GM18519 (cell line): ENCODE data around the gene ESPNL.

Experiments
- ATAC-seq: cut with Tn5 transposase; IDR thresholded peaks from one replicate; pipeline ENCODE4 v1.9.1; 2021; ENCODE audit warnings: mild to moderate bottlenecking, moderate library complexity; ENCODE audit not compliant: unreplicated experiment, low FRiP score

The ESPNL gene

GRCh38 chr2:238069877-238070276 lies 30.3 kb upstream of the ESPNL start:
- no peak for ATAC-seq

DNA sequence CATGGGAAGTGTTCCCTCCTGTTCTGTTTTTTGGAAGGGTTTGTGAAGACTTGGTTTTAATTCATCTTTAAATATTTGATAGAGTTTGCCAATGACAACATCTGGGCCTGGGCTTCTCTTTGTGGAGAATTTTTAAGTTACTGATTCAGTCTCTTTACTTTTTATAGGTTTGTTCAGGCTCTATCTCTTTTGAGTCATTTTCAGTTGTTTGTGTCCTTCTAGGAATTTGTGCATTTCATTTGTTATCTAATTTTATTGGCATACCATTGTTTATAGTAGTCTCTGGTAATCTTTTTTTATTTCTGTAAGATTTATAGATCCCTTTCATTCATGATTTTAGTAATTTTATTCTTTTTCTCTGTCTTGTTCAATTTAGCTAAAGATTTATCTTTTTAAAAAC lies 24.7 kb upstream of the ESPNL start:
- no peak for ATAC-seq

DNA sequence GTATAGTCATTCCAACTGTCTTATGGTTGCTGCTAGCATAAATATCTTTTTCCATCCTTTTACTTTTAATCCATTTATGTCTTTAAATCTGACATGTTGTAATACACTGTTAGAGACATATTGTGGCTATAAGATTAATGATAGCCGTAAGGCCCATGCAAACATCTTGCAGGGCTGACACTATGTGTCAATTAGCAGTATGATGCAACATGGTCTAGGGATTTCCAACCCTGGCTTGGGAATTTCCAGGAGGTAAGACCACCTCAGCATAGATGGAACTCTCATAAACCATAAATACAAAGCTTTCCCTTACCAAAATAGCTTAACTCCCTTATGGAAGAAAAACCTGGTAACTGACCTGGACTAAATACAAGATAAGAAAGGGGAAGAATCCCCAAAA lies 22.8 kb upstream of the ESPNL start:
- ATAC-seq: no peak

DNA sequence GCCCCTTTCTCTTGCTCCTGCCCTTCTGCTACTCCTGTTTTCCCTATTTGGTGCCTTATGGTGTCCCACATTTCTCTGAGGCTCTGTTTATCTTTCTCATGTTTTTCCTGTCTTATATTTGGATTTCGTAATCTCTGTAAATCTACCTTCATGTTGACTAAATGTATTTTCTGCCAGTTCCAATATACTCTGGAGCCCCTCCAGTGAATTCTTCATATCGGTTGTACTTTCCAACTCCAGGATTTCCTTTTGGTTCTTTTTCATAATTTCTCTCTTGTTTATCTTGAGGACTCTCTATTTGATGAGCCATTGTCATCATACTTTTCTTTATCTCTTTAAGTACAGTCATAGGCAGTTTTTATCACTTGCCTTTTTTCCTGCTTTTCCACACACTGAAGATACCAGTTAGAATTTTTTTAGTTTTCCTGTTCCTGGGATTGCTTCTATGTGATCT lies 20.2 kb upstream of the ESPNL start:
- ATAC-seq: no peak

DNA sequence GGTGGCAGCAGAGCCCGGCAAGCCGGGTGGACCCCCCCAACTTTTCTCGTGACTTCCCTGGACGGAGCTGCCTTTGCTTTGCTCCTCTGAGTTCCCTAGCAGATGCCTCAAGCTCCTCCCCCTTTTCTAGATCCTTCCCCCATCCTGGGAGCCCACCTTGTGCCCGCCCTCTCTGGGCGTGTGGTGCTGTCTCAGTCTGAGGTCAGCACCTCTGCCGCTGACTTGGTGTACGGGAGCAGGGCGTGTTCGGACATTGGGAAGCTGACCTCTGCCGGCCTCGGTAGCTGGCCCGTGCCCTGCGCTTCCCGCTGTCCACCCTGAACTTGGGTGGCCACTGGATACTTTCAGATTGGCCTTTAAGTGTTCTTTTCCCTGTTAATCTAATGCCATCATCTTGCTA lies 19.6 kb upstream of the ESPNL start:
- ATAC-seq: no peak

DNA sequence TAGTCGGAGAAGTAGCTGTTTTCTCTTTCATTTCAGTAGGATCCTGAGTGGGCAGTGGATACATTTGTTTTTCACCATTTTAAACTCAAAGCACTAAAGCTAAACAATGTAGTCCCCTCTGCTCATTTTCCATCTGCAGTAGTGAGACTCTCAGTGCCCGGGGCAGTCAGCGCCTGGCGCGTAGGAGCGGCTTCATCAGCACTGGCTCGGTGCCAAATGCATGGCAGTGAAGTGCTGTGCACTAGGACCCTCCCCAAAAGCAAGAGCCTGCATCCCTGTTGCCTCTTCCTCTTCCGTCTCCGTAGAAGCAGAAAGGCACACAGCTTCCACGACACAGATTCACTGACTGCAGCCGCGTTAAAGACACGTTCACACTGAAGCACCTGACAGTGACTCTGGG lies 19.0 kb upstream of the ESPNL start:
- no peak for ATAC-seq

- ATAC-seq: no peak
These were observed 18.6 kb upstream of the ESPNL start for GRCh38 chr2:238081561-238081960.

DNA sequence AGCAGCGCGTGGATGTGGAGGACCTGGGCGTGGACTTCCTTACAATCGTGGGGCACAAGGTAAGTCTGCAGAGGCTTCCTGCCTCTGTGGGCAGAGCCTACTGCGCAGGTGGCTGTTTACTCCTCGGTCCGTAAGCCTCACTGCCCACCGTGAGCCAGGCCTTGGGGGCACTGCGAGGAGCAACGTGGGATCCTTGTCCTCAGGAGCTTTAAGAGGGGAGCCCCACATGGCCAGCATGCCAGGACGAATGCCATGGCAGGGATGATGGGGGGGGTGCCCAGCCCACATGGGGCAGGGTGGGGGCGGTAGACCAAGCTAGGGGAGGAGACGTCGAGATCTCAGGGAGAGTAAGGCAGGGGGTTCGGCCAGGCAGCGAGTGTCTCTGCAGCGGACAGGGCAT lies 18.0 kb upstream of the ESPNL start:
- ATAC-seq: no peak

- no peak for ATAC-seq
These were observed 17.3 kb upstream of the ESPNL start for GRCh38 chr2:238082827-238083226.

GRCh38 chr2:238083919-238084318 lies 16.2 kb upstream of the ESPNL start:
- no peak for ATAC-seq

GRCh38 chr2:238084761-238085160 lies 15.4 kb upstream of the ESPNL start:
- ATAC-seq: no peak

GRCh38 chr2:238085899-238086298 lies 14.2 kb upstream of the ESPNL start:
- ATAC-seq: no peak

- no peak for ATAC-seq
These were observed 12.9 kb upstream of the ESPNL start for GRCh38 chr2:238087211-238087610.

DNA sequence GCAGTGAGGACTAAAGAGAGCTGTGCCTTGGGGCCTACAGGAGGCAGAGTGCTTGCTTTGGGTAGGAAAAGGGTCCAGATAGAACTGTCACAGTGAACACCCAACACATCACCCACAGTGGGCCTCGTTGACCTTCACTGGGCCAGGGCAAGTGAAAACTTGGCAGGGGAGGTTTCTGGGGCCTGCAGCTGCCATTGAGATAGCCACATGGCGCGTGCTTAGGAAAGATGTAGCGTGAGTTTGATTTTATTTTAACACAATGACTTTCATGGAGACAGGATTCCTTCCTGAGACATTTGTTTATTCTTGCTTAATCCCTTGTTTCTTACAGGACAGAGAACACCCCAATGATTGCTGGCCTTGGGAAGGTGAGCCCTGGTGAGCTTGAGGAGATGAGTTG lies 9.3 kb upstream of the ESPNL start:
- ATAC-seq: no peak

- no peak for ATAC-seq
These were observed 8.6 kb upstream of the ESPNL start for GRCh38 chr2:238091436-238092060.

GRCh38 chr2:238092486-238093035 lies 7.6 kb upstream of the ESPNL start:
- no peak for ATAC-seq

- no peak for ATAC-seq
These were observed 6.7 kb upstream of the ESPNL start for GRCh38 chr2:238093181-238094140.

GRCh38 chr2:238094438-238095022 lies 5.6 kb upstream of the ESPNL start:
- no peak for ATAC-seq

DNA sequence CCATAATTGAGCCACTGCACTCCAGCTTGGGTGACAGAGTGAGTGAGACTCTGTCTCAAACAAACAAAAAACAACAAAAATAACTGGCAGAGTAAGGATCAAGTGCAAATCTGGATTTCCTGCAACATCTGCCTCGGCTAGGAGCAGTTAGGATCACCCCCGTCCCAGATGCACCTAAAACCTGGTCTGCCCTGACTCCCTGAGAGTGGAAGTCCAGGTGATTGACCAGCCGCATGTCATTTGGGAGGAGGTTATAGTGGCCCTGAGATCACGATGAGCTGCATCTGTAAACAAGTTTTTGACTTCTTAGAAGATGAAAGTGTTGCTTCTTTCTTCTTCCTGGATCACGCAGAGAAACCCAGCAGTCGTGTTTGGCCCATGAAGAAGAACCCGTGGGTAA lies 5.0 kb upstream of the ESPNL start:
- ATAC-seq: no peak

GRCh38 chr2:238096311-238097011 lies 3.7 kb upstream of the ESPNL start:
- ATAC-seq: no peak
